GM21717 (cell line): ENCODE data around the gene ADCYAP1R1.

Experiments used
- ATAC-seq: cut with Tn5 transposase; IDR thresholded peaks from one replicate; pipeline ENCODE4 v1.9.1; 2021; ENCODE audit warnings: mild to moderate bottlenecking, moderate library complexity; ENCODE audit not compliant: unreplicated experiment

ADCYAP1R1 gene

DNA sequence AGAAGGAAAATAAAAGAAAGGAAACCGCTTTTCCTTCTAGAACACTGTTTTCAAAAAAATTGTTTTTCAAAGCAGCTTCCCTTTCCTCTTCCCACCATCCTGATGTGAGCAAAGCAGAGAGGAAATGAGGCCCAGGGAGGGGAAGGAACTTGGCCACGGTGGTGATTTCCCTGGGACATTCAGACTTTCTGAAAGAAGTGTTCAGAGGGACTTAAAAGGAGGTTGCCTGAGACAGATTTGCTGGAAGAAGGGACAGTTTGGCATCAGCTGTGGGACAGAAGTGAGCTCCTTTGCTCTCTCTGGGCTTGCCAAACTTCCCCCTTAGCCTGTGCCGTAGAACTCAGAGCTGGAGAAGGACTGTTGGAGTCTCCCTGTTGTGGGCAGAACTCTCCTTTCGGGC lies 30.3 kb downstream of the ADCYAP1R1 start:
- ATAC-seq, result no peak

DNA sequence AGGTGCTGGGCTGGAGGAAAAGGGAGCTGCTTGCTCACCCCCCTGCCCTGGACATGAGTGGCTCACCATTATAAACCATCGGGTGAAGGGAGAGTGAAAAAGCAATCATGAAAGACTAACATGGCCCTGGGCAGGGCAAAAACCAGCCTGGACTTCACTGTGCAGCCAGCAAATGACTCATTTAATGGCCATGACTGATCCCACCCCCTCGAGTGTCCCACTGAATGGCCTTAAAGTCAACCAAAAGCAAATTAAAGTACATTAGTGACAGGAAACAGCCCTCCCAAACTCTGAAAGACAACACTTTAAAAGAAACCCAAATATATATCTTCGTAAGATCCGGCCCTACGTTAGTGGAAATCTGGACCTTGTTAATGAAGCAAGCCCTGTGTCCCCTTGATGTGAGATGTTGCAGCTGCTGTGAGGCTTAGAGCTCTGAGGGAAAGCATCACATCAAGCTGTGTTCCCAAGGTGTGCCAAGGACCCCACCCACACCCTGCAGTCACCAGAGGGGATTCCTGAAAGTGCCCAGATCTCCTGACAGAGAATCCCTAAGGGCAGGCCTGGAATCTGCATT lies 31.2 kb downstream of the ADCYAP1R1 start:
- no peak for ATAC-seq

DNA sequence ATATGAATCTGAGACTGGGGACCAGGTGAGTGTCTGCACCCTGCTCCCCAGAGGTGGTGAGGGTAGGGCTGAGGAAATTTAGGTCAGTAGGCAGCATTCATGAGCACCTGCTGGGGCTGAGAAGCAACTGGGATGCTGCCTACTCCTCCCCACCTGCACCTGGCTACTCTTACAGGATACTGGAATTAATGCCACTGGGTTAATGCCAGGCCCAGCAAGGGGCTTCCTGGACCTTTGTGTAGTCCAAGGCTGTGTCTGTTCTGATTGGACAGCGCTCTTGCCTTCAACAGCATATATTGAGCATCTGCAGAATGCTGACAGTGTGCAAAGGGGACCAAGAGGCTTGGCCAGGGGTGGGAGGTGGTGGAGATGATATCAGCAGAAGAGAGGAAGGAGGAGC lies 32.1 kb downstream of the ADCYAP1R1 start:
- ATAC-seq, result no peak

DNA sequence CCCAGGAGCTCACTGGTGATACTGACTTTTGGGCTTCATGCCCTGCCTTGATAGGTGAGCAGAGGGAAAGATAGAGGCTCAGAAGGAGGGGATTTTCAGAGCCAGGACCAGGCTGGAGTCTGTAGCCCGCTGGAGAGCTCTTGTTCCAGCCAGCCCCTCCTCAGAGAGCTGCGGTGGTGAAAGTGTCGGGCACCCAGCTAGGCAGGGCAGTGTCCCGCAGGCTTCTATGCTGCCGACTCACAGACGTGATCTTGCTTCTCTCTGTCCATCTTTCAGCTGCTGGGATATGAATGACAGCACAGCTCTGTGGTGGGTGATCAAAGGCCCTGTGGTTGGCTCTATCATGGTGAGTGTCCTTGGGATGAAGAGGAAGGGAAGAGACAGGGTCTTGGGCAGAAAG lies 35.2 kb downstream of the ADCYAP1R1 start:
- ATAC-seq, result no peak

DNA sequence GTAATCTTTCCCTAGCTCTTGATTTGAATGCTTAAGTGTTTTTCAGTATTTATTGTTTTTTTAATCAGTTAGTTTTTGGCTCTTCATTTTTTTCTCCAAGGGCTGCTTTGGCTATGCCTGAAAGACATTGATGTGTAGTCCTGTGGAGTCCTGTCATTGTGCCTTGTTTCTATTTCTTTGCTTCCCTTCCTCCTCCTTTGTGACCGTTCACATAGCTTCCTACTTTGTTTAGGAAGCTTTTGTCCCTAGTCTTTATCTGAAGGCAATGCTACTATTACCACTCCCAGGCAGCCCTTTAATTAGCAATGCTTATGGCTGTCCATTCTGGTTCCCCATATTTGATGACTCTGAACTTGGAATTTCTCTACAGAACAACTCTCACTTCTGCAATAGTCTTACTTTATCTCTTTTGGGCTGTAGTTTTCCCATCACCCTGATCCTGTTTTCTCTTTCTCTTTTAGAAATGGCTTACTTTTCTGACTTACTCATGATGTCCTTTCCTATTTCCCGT lies 39.9 kb downstream of the ADCYAP1R1 start:
- no peak for ATAC-seq

DNA sequence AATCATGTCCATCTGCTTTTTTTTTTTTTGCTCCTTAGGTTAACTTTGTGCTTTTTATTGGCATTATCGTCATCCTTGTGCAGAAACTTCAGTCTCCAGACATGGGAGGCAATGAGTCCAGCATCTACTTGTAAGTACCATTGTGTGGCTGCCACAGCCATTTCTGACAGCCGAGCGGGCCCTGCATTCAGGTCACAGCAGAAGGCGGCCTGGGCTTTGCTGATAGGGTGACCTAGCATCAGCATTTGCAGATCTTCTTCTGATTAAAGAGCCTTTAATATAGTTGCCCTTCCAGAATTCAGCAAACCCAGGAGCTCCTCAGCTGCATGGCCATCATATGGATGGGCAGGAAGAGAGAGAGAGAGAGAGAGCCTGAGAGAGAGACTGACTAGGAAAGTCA lies 40.5 kb downstream of the ADCYAP1R1 start:
- no peak for ATAC-seq

DNA sequence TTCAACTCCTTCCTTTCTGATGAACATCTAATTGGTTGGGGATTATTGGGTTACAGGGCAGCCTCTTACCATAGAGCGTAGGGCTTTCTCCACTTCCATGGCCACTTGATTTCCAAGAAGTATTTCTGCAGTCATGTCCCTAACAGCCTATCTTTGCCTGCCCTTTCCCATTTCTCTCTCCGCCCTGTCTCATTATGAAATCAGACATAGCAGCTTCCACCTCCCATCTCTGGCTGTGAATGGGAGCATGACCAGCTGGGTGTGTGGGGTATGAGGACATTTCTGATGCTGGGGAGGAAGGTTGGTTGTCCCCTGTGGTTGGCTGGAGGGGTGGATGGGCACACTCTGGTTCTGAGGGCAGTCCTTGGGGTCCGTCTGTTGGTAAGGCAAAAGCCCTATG lies 41.2 kb downstream of the ADCYAP1R1 start:
- no peak for ATAC-seq

DNA sequence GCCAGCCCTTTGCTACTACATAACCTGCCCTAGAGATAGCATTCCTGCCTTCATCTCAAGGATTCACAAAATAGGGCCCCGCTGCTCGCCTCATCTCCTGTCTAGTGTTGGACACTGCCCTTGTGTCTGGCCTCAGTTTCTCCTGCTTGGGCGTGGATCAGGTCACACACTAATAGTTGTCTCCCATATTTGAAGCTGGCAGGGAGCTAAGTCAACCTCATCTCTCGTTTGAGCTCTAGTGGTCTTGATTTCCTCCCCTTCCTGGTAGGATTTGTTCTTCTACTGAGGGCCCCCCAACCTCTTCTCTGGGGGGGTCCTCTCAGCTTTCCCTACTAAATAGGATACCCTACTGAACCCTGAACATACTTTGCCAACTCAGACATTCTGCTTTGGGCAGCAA lies 42.2 kb downstream of the ADCYAP1R1 start:
- no peak for ATAC-seq

DNA sequence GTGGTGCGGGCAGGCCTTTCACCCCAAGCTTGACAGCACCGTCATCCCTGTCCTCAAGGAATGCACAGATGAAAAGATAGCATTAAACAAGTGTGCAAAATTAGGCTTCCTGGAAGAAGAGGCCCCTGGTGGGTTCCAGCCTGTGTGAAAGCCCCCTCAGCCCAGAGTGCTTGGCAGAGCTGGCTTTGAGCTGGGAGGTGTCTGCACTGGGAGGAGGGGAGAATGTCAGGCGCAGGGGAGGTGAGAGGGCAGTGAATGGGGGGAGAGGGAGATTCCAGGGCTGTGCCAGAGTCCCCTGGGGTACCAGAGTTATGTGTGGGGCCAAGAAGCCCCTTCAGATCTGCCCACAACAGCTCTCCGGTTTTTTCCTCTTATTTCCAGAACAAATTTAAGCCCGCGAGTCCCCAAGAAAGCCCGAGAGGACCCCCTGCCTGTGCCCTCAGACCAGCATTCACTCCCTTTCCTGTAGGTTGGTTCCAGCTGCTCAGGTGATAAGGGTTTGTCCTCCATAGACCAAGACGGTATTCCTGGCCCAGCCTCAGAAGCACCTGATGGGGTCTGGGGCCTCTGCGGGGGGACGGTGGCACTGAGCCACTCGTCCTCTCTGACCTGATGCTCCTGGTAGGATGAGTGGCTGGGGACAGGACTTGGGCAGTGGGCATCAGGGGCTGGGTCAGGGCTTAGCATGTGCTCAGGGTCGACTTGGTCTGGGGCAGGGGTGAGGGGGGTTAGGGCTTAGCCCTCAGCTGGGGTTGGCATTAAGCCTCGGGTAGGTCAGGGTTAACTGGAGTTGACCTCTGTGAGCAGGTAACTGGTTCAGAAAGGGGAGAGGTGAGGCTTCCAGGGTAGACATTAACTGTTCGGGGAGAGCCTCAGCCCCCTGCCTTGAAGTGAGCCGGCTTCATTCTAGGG lies 43.4 kb downstream of the ADCYAP1R1 start:
- ATAC-seq, result no peak

DNA sequence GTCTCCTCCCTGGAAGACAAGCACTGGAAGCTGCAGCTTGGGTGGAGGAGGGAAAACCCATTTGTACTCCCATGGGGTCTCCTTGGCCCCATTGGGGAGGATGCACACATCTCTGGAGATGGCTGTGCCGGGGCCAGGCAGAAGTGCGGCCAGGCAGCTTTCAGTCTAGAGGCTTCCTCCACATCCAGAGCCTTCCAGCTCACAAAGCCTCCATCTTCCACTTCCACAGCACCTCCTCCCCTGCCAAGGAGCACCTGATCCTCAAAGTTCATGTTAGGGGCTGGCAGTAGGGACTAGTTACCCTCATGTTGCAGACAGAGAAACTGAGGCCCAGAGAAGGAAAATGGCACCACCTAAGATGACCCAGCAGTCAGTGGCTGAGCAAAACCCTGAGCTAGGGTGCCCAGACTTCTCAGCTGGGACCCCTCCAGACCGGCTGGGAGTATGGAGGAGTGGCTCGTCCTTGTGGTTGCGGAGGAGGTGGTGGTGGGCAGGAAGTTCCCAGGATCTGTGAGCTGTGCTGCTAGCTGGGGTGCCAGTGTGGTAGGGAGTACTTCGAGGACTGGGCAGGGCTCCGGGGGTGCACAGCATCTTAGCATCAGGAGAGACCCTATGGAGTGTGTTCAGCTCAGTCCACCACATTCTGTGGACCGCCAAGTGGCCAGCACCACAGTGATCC lies 44.2 kb downstream of the ADCYAP1R1 start:
- no peak for ATAC-seq

DNA sequence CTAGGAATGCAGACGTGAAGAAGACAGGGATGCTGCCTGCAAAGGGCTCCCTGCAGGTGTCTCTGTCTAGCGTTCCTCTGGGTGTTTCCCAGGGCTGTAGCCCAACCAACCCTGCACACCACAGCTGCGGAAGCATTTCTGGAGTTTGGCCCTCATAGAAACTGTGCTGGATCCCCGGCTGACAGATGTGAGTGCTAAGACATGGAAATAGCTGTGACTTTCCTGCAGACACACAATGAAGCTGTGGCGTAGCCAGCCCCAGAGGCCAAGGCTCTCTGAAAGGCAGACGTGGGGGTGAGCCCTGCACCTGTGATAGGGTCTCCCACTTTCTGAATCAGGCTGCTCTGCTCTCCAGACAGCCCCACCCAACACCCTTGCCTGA lies 44.8 kb downstream of the ADCYAP1R1 start:
- ATAC-seq, result no peak

DNA sequence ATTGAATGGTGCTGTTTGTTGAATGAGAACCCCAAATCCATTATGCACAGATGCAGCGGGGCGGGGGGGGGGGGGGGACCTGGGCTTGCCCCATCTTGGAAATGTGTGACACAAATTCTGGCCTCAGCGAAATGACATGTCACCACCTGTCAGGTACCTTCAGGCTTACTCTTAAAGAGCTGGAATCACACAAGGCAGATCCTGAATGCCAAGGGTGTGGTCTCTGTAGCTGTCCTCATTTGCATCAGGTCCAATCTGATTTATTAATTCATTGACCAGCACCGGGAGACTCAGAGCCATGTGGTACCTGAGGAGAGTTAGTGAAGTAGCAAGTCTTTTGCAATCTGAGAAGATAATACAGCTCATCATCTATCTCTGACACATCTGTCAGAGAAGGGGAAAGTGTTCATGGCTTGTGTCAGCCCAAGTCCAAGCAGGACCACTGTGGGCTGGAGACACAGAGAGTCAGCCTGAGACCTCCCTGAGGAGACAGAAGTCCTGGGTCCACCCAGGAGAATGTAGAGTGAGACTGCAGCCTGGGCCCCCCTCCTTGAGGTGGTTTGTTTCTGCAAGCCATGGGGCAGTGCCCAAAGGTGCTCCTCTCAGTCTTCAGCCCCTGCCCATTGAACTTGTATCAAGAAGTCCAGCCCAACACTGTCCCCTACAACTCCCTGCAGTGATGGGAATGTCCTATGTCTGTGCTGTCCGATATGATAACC lies 46.7 kb downstream of the ADCYAP1R1 start:
- no peak for ATAC-seq

DNA sequence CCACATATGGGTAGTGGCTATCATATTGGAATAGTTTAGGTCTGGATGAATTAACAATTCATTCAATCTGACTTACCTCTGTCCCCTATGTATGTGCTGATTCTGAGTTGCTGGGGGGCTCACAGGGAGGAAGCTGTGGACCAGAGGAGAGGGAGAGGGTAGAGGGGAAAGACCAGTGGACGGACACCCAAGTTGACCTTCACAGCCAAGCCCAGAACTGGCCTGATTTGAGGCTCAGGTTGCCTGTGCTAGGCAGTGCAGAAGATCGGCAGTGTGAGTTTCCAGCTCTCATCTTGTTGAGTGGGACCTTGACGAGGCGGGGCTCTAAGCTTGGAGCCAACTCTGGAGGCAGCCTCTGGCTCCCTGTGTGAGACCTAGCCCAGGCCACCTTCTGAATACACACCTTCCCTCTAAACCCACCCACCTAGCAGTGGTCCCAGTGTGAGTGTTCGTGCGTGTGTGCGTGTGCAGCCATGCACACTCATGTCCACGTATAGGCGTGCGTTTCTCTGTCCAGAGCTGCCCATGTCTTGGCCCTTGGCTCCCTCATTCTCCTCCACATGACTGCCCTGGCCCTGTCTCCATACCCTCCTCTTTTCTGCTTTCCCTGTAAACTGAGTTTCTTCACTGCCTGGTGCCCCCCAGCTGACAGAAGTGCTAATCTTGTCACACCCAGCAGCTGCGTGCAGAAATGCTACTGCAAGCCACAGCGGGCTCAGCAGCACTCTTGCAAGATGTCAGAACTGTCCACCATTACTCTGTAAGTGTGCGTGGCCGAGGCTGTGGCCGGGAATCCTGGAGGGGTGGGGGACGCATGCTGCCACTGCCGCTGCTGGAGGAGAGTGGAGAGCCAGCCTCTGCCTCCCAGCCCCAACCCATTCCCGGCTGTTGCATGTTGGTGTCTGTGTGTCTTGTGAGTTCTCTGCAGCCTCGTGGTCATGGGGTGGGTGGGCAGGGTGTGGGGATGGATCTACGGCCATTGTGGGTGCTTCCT lies 47.6 kb downstream of the ADCYAP1R1 start:
- ATAC-seq, result no peak

DNA sequence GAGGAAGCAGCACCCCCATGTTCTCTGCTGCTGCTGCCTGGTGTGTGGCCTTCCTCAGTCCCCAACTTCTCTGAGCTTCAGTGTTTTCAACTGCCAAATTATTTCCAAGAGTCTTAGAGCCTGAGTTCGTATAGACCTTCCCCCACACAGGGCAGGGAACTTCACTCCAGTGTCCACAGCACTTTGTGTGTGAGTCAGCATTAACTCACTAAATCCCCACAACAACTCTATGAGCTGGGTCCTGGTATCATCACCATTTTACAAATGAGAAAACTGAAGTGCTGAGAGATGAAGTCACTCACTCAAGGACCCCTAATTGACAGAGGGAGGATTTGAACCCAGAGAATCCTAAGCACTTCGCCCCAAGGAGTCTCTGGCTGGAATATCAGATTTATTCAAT lies 48.3 kb downstream of the ADCYAP1R1 start:
- no peak for ATAC-seq

DNA sequence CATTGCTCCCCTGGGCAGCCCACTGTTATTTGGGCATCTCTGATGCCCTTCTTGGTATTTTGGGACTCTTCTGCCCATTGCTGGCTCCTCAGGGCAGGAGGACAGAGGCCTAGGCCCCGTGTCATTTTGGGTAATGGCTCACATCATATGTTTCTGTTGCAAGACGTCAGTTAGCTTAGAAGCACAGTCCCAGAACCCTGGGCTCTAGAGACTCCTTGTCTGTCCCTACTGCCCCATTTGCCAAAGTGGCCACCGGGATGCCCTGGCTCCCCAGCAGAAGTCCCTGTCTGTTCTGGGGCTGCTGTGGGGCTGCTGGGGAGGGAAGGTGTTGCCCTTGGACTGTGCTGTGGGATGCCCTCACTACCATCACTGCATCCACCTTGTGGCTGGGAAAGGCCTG lies 48.8 kb downstream of the ADCYAP1R1 start:
- no peak for ATAC-seq

DNA sequence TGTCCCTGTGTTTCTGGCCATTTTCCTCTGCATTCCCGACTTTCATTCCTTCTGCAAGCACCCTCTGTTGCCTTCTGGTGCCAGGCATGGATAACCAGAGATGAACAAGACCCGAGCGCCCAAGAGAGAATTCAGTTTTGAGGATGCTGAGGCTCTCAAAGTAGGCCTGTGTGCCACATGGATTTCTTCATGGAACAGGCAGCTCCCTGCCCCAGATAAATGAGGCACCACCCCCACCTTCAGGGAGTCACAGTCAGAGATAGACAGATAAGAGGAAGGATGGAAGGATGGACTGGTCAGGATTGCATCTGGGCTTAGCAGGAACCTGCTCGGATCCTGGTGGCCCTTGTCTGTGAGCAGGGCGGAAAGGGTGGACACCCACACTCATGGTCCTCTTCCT lies 49.4 kb downstream of the ADCYAP1R1 start:
- no peak for ATAC-seq

DNA sequence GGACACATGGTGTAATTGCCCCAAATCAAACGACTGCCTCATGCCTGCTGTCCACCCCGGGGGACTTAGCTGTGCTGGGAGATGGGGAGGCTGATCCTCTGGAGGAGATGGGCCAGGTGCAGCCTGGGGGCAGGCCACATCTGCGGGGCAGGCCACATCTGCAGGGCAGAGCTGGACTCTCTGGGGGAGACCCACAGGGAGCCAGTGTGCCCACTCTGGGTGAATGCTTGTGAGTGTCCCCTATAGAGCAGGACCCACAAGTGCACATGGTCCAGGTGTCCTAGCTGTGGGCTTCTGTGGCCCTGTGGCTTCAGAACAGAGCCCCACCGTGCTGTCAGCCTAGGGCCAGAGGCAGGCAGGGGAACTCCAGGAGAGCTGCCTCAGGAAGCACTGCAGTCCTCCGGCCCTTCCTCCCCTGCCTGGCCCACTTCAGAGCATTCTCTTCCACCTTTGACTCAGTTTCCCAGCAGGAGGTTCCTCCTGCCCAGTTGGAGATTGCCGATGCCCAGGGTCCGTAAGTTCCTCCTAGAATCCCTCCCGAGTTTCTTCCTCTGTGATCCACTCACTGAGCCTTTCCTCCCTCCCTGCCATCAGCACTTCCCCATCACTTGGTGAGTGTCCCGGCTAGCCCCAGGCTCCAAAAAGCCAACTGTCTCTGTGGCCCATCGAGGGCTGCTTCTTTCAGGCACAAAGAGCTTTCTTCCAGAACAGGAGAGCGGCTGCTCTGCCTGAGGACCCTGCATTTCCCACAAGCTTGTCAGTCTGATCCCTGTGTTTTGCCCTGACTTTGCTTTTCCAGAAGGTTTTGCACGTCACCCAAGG lies 50.3 kb downstream of the ADCYAP1R1 start:
- ATAC-seq, result no peak

DNA sequence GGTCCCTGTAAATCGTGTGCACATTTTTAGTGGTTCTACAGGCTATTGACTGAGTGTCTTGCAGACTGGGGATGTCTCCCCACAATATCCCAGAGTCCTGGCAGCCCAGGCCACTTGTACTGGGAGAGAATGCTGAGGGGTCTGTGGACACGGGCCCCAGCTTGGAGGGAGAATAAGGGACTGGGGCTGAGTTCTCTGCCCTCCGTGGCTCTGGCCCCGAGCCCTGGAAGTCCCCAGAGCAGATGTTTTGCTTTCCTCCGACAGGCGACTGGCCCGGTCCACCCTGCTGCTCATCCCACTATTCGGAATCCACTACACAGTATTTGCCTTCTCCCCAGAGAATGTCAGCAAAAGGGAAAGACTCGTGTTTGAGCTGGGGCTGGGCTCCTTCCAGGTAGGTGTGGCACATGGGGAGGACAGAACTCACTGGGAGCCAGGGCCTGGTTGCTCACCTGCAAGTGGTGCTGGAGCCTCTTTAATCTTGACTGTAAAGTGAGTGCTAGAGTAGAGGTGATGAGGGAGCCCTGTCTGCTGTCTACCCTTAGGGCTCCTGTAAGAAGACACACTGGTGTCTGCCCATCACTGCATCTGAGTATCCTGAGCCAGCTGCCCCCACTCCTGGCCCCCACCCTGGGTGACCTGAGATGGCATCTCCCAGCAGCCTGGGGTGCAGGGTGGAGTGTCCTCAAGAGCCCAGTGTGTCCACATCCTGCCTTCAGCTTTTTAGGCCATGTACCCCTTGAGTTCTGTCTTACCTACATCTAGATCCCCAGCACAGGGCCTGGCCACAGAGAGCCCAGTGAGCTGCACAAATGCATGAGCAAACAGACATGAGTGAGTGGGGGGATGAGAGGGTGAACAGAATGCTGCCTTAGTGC lies 51.1 kb downstream of the ADCYAP1R1 start:
- no peak for ATAC-seq
